Fibroblast of lung (primary cell): Measurements from ENCODE around the gene KCNN3. TPM values are rescaled to one million over a fixed set of nuclear protein-coding genes. Genes with fewer than 3 reads are reported as not detected.
A peak's percentile ranks its signal among the peaks of the same experiment; 100 is the strongest.

Experiments
- DNase-seq, 2 donors: peaks; one replicate each; pipeline versions ENCODE4 v3.0.0 to v3.0.0-alpha.2; 2010; ENCODE audit warnings: low read depth in 2 of 2
- H2AFZ ChIP-seq: 2 replicates; pipeline ENCODE4 v1.5.1; 2012; ENCODE audit warnings: low read length, control low read depth, inconsistent platforms
- H3K27ac ChIP-seq: 2 replicates; pipeline ENCODE4 v1.5.1; 2011; ENCODE audit warnings: low read length, control low read depth; ENCODE audit not compliant: insufficient read depth
- H3K27me3 ChIP-seq: 2 replicates; pipeline ENCODE4 v1.5.1; 2011; ENCODE audit warnings: mild to moderate bottlenecking, low read length; ENCODE audit not compliant: control insufficient read depth, insufficient read depth
- H3K36me3 ChIP-seq: 2 replicates; pipeline ENCODE4 v1.5.1; 2011; ENCODE audit warnings: low read length; ENCODE audit not compliant: control insufficient read depth, insufficient read depth
- H3K4me1 ChIP-seq: 2 replicates; pipeline ENCODE4 v1.5.1; 2011; ENCODE audit warnings: low read length; ENCODE audit not compliant: control insufficient read depth, insufficient read depth; ENCODE audit errors: extremely low read depth
- H3K4me2 ChIP-seq: 2 replicates; pipeline ENCODE4 v1.5.1; 2011; ENCODE audit warnings: low read length, control low read depth; ENCODE audit not compliant: insufficient read depth; ENCODE audit errors: extremely low read depth
- H3K4me3 ChIP-seq, 4 experiments: fragments of 200-600 bp in 1 of 4; sonication (generic) in 1 of 4; replicated peaks in 1 of 4; 2 replicates each; pipeline ENCODE4 v1.5.1; 2011 to 2016; ENCODE audit warnings: low read length in 4 of 4, low read depth in 3 of 4, mild to moderate bottlenecking in 3 of 4, control low read depth in 2 of 4, inconsistent platforms in 1 of 4, mixed read lengths in 1 of 4; ENCODE audit not compliant: insufficient read depth in 1 of 4; ENCODE audit errors: control extremely low read depth in 1 of 4
- H3K79me2 ChIP-seq: 2 replicates; pipeline ENCODE4 v1.5.1; 2012; ENCODE audit warnings: mild to moderate bottlenecking, low read length, inconsistent platforms; ENCODE audit not compliant: control insufficient read depth, insufficient read depth
- H3K9ac ChIP-seq: 2 replicates; pipeline ENCODE4 v1.5.1; 2011; ENCODE audit warnings: mild to moderate bottlenecking, low read length, control low read depth; ENCODE audit not compliant: insufficient read depth
- H3K9me3 ChIP-seq: 2 replicates; pipeline ENCODE4 v1.5.1; 2012; ENCODE audit warnings: low read depth, low read length; ENCODE audit not compliant: control insufficient read depth, insufficient read depth
- H4K20me1 ChIP-seq: 2 replicates; pipeline ENCODE4 v1.5.1; 2011; ENCODE audit warnings: low read length; ENCODE audit not compliant: control insufficient read depth, insufficient read depth; ENCODE audit errors: extremely low read depth
- EZH2 ChIP-seq: IDR thresholded peaks from 2 replicates; pipeline ENCODE4 v1.5.1; 2012; ENCODE audit warnings: low read length, control low read depth, mild to moderate bottlenecking; ENCODE audit errors: missing control alignments
- polyA plus RNA-seq, 2 donors: library from polyadenylated mRNA; depleted of rRNA in 1 of 2; stranded (reverse) in 1 of 2; unstranded in 1 of 2; fragments of >200 nt; gene quantifications; 2 replicates each; pipeline ENCODE4 v1.2.1, GENCODE V29; 2011 to 2012; ENCODE audit warnings: missing spikeins in 1 of 2
- total RNA-seq: library from RNA; depleted of rRNA; stranded (reverse); fragments of >200 nt; gene quantifications from 2 replicates; pipeline ENCODE4 v1.2.1, GENCODE V29; 2014
- TF ChIP-seq, protein P1 (sequence below), 2 donors: IDR thresholded peaks in 1 of 2; conservative IDR thresholded peaks in 1 of 2; 1 replicate in 1 of 2; 2 replicates in 1 of 2; pipeline ENCODE4 v1.5.1; 2011 to 2012; ENCODE audit warnings: low read length in 2 of 2, control low read depth in 1 of 2, inconsistent platforms in 1 of 2, low read depth in 1 of 2, mild to moderate bottlenecking in 1 of 2

The KCNN3 gene
- total and polyA plus RNA-seq, 2 donors (not counting 1 experiment from before 2014, with no cell fraction given): not detected

DNA sequence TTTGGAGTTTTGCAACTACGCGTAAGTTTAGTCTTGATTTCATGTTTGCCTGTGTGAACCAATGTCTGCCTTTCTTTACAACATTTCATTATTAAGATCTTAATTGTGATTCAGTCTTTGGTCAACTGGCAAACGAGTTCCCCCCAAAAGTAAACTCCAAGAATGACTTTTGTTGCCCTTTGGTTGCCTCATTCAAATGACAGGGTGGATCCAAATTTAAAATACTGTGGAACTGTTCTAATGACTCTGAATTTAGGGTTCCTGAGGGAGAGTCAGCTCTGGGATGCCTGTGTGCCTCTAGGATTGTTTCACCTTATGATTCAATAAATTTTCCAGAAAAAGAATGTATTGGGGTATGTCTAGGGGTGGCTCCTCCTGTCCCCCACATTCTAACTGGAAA is 105.3 kb downstream of the KCNN3 start:
- Histone ChIP-seq H3K36me3 (no peaks in the 10 kb centered on the region), H3K27ac (no peak overlapping the region), H2AFZ (no peak overlapping the region), H3K9ac (no peak overlapping the region), H3K4me3 (no peak overlapping the region), H3K9me3 (no peaks in the 10 kb centered on the region), H3K4me2 (no peak overlapping the region), H4K20me1 (no peaks in the 10 kb centered on the region), H3K79me2 (no peaks in the 10 kb centered on the region), H3K4me1 (no peaks in the 10 kb centered on the region), H3K27me3 (peaks cover 13% of the 10 kb centered on the region)
- no peak for DNase-seq
- TF ChIP-seq, protein P1, sequence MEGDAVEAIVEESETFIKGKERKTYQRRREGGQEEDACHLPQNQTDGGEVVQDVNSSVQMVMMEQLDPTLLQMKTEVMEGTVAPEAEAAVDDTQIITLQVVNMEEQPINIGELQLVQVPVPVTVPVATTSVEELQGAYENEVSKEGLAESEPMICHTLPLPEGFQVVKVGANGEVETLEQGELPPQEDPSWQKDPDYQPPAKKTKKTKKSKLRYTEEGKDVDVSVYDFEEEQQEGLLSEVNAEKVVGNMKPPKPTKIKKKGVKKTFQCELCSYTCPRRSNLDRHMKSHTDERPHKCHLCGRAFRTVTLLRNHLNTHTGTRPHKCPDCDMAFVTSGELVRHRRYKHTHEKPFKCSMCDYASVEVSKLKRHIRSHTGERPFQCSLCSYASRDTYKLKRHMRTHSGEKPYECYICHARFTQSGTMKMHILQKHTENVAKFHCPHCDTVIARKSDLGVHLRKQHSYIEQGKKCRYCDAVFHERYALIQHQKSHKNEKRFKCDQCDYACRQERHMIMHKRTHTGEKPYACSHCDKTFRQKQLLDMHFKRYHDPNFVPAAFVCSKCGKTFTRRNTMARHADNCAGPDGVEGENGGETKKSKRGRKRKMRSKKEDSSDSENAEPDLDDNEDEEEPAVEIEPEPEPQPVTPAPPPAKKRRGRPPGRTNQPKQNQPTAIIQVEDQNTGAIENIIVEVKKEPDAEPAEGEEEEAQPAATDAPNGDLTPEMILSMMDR (conservative IDR thresholded peaks at IDR 0.05 in 1 of 2, IDR thresholded peaks at IDR 0.05 in 1 of 2; ENCODE audit: low read depth in 1 of 2, low read length in 2 of 2): no peak
- no peak for TF ChIP-seq EZH2

- TF ChIP-seq, protein P1 (conservative IDR thresholded peaks at IDR 0.05 in 1 of 2, IDR thresholded peaks at IDR 0.05 in 1 of 2; ENCODE audit: low read depth in 1 of 2, low read length in 2 of 2): no peak
- TF ChIP-seq EZH2: no peak
Observed at GRCh38 chr1:154764181-154764580, 105.9 kb downstream of the KCNN3 start.

GRCh38 chr1:154760469-154760933 is 109.6 kb downstream of the KCNN3 start:
- Histone ChIP-seq H3K4me3 (no peak overlapping the region), H3K9me3 (no peaks in the 10 kb centered on the region), H3K9ac (no peak overlapping the region), H3K27ac (no peak overlapping the region), H2AFZ (no peak overlapping the region), H3K4me1 (no peaks in the 10 kb centered on the region), H3K4me2 (no peak overlapping the region), H4K20me1 (no peaks in the 10 kb centered on the region), H3K79me2 (no peaks in the 10 kb centered on the region), H3K36me3 (no peaks in the 10 kb centered on the region), H3K27me3 (peaks cover 13% of the 10 kb centered on the region)
- DNase-seq: no peak
- TF ChIP-seq EZH2: peak; percentile 48
- TF ChIP-seq, protein P1 (conservative IDR thresholded peaks at IDR 0.05 in 1 of 2, IDR thresholded peaks at IDR 0.05 in 1 of 2; ENCODE audit: low read depth in 1 of 2, low read length in 2 of 2): peak; percentile 14 to 38

More at GRCh38 chr1:154764181-154764580, 105.9 kb downstream of the KCNN3 start:
- Histone ChIP-seq H3K27me3 (peaks cover 16% of the 10 kb centered on the region), H3K4me2 (no peak overlapping the region), H2AFZ (no peak overlapping the region), H3K4me1 (no peaks in the 10 kb centered on the region), H3K9me3 (no peaks in the 10 kb centered on the region), H3K79me2 (no peaks in the 10 kb centered on the region), H3K27ac (no peak overlapping the region), H4K20me1 (no peaks in the 10 kb centered on the region), H3K9ac (no peak overlapping the region), H3K36me3 (no peaks in the 10 kb centered on the region), H3K4me3 (no peak overlapping the region)
- no peak for DNase-seq
